GM12892 (cell line): ENCODE results near the gene SLC8A1.

Experiments used
- DNase-seq: peaks from one replicate; pipeline ENCODE4 v3.0.0; 2011; ENCODE audit not compliant: insufficient read length
- FAIRE-seq: peaks from 2 replicates; lab custom pipeline; 2011; peaks lifted over from hg19 to GRCh38; lab: Jason Lieb, UNC
- POLR2A ChIP-seq: IDR thresholded peaks from 2 replicates; pipeline ENCODE4 v1.6.1; 2011; ENCODE audit warnings: low read depth, low read length, control low read depth
- POLR2AphosphoS5 ChIP-seq: IDR thresholded peaks from 2 replicates; pipeline ENCODE4 v1.6.1; 2011; ENCODE audit warnings: low read depth, low read length, control low read depth
- TAF1 ChIP-seq: IDR thresholded peaks from 2 replicates; pipeline ENCODE4 v1.6.1; 2011; ENCODE audit warnings: low read depth, mild to moderate bottlenecking, control low read depth, low read length, borderline replicate concordance

The SLC8A1 gene

DNA sequence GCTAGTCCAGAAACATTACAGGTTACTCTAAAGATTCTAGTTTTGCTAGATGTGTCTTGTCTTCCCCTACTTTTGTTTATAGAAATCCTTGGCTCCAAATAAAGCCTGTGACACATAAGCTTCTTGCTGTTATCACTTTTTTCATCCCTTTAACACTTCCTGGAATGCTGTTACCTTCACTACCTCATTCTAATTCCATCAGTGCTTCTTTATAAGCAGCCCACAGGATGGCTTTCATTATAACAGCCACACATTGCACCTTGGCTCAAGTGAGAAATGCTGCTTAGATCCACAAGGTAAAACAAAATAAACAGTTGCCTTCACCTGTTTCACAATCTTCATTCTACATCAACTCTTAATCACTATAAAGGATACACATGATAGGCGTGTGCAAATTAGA is 221.7 kb downstream of the SLC8A1 start:
- no peak for FAIRE-seq
- DNase-seq = no peak
- TF ChIP-seq TAF1 = no peak

DNA sequence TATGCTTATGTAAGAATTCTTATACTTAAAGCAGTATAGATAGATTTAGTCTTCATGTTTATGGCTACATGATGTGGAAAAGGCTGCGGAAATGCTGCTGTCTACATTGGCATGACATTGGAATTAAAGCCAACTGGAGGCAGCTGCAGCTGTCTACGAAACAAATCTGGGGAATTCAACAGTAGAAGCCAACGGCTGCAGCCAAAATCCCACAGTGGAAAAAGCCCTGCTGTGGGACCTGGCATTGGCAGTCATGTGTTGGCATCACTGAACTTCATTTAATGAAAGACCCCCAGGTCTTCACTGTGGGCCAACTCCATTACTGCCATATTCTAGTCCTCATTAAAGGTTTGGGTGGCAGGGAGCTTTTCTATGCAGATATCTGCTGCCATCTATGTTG is 223.6 kb downstream of the SLC8A1 start:
- no peak for TF ChIP-seq POLR2AphosphoS5
- no peak for TF ChIP-seq TAF1

DNA sequence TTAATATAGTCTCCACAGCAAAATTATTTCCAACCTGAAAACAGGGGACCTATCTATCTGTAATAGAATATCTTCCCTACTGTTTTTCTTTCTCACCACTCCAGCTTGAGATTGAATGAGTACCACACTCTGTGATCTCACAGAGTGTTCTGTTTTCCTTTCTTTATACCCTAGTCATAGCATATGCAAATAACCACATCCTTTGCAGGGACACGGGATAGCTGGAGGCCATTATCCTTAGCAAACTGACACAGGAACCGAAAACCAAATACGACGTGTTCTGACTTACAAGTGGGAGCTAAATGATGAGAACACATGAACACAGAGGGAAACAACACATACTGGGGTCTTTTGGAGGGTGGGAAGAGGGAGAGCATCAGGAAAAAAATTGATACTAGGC is 224.7 kb downstream of the SLC8A1 start:
- no peak for FAIRE-seq
- no peak for DNase-seq
- no peak for TF ChIP-seq TAF1
- no peak for TF ChIP-seq POLR2A
- no peak for TF ChIP-seq POLR2AphosphoS5

More for the DNA sequence above, 223.6 kb downstream of the SLC8A1 start:
- DNase-seq = no peak
- FAIRE-seq = no peak

DNA sequence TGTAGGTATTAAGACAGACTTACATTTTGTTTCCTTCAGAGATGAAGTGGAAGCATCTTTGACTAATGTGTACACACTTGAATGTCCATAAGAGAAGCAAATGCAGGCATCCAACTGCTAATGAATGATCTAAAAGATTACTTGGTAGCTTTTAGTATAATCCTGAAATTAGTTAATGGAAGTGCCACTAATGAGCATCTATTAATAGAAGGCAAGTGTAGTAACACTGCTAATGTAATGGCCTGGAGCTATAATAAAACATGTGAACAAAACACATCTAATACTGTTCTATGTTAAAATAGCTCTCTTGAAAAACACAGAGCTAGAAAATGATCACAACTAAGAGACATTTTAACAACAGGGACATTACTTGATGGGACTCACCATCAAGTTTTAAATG is 225.3 kb downstream of the SLC8A1 start:
- DNase-seq = no peak
- TF ChIP-seq TAF1 (no peak), POLR2A (no peak), POLR2AphosphoS5 (no peak)
- FAIRE-seq = no peak

DNA sequence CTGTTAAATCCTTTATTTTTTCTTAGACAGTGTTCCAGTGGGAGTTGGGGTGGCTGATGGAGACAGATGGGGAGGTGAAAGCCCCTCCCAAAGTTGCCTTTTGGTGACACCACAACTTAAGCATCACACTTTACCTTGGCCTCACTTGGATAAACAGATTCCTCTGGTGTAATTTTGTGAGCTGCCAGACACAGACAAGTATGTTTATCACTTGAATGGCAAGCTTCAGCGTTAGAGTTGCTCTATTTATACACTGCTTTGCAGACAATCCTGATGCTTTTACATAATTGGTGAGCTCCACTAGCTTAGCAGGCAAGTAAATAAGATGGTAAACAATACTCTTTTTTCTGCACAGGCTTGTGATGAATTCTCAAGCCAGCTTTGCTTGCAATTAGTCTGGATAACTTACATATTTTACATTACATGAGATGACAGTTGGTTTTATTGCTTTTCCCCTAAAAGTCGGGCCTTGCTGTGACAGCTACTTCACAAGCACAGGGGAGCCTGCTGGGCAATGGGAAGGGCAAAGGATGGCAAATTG is 226.2 kb downstream of the SLC8A1 start:
- FAIRE-seq = no peak
- TF ChIP-seq TAF1 (no peak), POLR2A (no peak)
- no peak for DNase-seq

DNA sequence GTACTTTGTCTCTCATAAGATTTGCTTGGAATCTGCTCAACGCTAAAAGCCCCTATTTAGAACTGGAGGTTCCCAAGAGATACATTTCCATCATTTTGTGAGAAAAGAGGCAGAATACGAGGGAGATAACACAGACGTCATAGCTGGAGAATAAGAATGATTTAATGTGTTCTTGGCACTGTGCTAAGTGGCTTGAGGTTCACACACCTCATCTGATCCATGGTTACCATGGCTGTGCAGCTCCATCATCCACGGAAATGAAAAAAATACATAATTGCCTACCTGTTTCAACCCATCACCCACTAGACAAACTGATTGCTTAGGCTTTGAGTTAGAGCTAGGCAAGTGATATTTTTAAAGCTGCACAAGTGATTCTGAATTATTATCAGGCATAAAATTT is 227.6 kb downstream of the SLC8A1 start:
- TF ChIP-seq POLR2AphosphoS5 (no peak), POLR2A (no peak), TAF1 (no peak)
- FAIRE-seq = no peak

DNA sequence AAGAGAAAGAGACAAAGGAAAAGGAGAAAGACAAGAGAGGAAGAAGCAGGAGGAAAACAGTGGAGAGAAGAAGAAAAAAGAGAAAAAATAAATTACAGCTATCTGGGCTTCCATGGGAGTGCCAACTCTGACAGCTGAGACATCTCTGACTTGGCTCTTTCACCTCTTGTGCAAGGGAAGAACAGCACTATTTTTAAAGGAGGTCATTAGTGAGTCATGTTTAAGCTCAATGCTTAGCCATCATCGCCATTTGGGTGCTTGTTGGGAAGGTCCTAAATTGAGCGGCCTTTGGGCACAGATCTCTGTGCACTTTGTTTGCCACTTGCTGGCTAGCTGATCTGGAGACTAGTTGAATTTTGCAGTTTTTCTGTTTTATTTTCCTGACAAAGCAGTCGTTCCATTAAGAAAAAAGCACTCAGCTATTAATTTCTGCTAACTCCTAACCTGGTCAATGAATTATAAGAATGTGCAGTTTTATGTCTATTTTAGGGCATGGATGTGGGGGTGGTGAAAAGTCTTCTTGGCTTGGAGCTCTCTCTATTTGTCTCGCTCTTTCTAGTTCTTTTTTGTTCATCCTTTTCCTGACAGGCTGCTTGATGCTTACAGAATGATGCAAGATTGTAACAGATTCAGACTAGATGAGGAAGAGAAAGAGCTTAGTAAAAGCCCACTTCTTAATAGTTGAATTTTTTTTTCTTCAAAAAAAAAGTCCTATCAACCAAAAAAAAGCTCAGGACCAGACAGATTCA is 231.5 kb downstream of the SLC8A1 start:
- DNase-seq (no peak), FAIRE-seq (no peak)
- TF ChIP-seq POLR2AphosphoS5 (no peak), TAF1 (no peak), POLR2A (no peak)

More for the DNA sequence above, 227.6 kb downstream of the SLC8A1 start:
- no peak for DNase-seq

DNA sequence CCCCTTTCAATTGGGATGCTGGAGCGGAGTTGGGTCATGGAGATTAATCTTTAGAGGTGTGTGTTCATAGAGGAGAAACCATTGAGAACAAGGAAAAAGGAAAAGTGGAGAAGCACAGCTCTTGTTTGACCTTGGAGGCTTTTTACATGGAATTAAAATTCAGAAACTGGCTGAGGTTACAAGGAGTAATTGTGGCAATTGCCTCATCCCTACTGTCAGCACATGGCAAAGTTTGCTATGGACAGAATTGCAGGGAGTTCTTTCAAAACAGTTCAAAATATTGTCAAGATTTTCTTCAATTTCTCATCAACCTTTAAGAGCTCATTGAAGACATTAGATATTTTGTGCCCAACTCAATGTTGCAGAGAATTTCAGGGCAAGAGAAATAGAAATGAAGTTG is 232.7 kb downstream of the SLC8A1 start:
- no peak for FAIRE-seq
- no peak for DNase-seq
- TF ChIP-seq POLR2A (no peak), TAF1 (no peak), POLR2AphosphoS5 (no peak)

DNA sequence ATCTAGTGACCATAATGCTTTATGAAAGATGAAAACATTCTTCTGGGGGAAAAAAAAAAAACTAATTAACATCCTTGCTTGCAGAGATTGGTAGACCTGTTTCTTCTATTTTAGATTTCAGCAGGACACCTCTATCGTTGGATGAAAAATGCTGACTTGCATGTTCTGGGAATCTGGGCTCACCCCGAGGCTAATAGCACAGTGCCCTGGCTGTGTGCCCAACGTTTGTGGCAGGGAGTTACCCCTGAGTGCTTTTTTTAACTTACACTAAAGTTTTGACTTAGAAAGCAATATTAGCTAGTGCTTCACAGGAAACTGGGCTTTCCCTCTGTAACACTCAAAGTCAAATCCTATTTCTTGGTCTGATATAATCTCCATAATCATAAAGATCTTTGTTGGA is 233.2 kb downstream of the SLC8A1 start:
- DNase-seq (no peak), FAIRE-seq (no peak)
- TF ChIP-seq POLR2AphosphoS5 = no peak
- no peak for TF ChIP-seq TAF1
- no peak for TF ChIP-seq POLR2A

DNA sequence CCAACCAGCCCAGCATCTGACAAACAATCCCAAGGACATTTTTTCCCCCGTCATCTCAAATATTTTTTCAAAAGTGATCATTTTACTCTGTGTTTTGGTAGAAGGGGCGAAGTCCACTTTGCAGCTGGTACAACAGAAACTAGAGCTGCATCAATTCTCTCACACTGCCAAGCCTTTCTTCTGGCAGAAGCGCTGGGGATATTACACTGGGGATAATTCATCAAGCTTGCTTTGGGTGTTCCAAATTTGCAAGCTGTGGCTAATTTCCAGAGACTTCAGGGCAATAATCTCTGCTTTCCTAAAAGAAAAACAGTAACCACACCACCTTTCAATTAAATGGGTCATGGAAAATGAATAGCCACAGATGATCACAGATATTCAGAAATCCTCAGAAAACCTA is 238.3 kb downstream of the SLC8A1 start:
- FAIRE-seq (no peak), DNase-seq (no peak)
- TF ChIP-seq TAF1 = no peak
- TF ChIP-seq POLR2A = no peak
- no peak for TF ChIP-seq POLR2AphosphoS5

DNA sequence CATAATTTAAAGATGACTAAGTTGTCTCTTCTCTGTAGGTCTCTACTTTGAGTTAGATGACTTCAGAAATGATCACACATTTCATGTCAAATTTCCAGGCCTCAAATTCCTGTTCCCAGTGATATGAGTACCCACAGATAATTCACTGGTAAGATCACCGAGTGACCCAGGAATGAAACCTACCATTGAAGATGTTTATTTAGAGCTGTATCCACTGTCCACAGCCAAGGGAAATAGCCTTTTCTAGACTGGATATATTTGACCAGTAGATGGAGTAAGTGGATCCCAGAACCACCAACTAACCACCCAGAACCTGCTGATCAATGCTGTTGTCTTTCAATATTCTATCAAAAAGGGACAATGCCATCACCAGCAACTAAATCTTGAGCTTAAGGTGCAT is 238.8 kb downstream of the SLC8A1 start:
- FAIRE-seq = no peak
- DNase-seq = no peak
- no peak for TF ChIP-seq TAF1
- TF ChIP-seq POLR2AphosphoS5 = no peak
- no peak for TF ChIP-seq POLR2A

DNA sequence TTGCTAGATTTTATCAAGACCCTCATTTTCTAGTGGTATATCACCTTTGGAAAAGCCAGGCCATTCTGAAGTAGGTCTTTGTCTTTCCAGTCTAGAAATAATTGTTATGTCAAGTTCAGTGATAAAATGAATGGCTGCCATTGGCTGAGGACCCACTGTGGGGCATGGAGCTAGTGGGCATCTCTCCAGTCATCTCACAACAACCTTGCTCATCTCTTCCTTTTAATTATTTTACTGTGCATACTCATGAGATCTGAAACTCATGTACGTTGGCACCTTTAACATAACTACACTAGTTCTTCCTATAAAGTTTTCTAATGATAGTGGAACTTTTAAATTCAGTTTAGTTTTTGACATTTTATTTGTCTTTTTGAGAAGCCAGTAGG is 240.9 kb downstream of the SLC8A1 start:
- TF ChIP-seq POLR2AphosphoS5 (no peak), POLR2A (no peak), TAF1 (no peak)
- FAIRE-seq (no peak), DNase-seq (no peak)
